MM.1S (cell line): ENCODE measurements around the gene SIRPG.

Experiments used
- EZH2 ChIP-seq: fragments of 300-600 bp; sonication (generic); optimal IDR thresholded peaks from 2 replicates; pipeline ENCODE3; 2017; ENCODE audit warnings: low read depth, mild to moderate bottlenecking, antibody characterized with exemption, low read length, mixed read lengths
- EZH2phosphoT487 ChIP-seq: fragments of 300-600 bp; sonication (generic); IDR thresholded peaks from 2 replicates; pipeline ENCODE4 v1.6.1; 2018; ENCODE audit warnings: antibody characterized with exemption, low read length
- TF ChIP-seq, protein P1 (sequence below): fragments of 300-600 bp; sonication (generic); IDR thresholded peaks from 2 replicates; pipeline ENCODE4 v1.5.1; 2016; ENCODE audit warnings: antibody characterized with exemption, low read length, mixed read lengths

- TF ChIP-seq, protein P1, sequence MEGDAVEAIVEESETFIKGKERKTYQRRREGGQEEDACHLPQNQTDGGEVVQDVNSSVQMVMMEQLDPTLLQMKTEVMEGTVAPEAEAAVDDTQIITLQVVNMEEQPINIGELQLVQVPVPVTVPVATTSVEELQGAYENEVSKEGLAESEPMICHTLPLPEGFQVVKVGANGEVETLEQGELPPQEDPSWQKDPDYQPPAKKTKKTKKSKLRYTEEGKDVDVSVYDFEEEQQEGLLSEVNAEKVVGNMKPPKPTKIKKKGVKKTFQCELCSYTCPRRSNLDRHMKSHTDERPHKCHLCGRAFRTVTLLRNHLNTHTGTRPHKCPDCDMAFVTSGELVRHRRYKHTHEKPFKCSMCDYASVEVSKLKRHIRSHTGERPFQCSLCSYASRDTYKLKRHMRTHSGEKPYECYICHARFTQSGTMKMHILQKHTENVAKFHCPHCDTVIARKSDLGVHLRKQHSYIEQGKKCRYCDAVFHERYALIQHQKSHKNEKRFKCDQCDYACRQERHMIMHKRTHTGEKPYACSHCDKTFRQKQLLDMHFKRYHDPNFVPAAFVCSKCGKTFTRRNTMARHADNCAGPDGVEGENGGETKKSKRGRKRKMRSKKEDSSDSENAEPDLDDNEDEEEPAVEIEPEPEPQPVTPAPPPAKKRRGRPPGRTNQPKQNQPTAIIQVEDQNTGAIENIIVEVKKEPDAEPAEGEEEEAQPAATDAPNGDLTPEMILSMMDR: no peak
- TF ChIP-seq EZH2: no peak
- TF ChIP-seq EZH2phosphoT487: no peak
Measured at GRCh38 chr20:1687053-1687452, 29.5 kb upstream of the SIRPG start.
